HG03095 (cell line): ENCODE results near the gene GBX1.

ENCODE experiments used
- ATAC-seq: cut with Tn5 transposase; IDR thresholded peaks from one replicate; pipeline ENCODE4 v1.9.1; 2021; ENCODE audit warnings: moderate library complexity; ENCODE audit not compliant: unreplicated experiment

Gene GBX1

DNA sequence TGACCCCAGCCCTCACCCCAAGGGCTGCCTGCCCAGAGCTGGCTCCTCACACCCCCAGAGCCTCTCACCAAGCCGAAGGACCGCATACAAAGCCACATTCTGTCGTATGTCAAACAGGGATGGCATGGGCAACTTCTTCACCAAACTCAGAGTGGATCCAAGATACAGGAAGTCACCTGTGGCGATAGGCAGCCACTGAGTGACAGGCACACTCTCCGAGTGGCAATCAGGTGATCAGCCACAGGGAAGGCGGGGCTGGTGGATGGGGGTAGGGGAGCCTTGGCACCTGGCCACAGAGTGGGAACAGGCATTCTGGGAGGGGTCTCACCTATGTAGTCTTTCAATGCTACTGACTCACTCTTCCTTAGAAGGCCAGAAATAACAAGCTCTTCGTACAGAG, 26.7 kb upstream of the GBX1 start:
- no peak for ATAC-seq

DNA sequence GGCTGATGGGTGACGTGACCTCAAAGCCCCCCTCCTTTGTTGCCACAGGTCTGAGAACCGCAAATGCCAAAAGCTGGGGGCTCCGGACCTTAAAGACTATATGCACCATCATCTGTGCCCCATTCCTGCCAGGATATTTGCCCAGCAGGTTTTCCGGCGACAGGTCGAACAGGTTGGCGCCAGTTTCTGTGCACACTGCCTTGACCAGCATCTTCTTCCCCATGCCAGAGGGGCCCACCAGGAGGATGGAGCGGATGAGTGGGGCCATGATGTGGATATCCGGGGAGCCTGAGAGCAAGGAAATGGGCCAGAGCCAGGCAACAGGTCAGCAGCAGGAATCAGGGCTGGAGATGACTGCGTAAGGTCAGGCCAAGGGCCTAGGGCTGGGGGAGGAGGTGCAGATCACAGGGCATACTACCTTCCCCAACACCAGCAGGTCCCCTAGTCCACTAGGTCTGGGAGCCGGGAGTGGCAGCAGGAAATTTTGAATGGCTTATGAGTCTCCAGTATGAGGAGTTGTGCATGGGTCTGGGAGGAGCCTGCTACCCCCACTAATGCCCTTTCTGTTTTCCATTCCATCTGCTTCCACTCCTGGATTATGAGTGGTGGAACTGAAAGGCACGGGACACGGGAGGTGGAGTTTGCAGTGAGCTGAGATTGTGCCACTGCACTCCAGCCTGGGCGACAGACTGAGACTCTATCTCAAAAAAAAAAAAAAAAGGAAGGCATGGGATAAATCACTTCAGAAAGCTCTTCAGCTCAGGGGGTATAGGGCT, 25.9 kb upstream of the GBX1 start:
- ATAC-seq: no peak

DNA sequence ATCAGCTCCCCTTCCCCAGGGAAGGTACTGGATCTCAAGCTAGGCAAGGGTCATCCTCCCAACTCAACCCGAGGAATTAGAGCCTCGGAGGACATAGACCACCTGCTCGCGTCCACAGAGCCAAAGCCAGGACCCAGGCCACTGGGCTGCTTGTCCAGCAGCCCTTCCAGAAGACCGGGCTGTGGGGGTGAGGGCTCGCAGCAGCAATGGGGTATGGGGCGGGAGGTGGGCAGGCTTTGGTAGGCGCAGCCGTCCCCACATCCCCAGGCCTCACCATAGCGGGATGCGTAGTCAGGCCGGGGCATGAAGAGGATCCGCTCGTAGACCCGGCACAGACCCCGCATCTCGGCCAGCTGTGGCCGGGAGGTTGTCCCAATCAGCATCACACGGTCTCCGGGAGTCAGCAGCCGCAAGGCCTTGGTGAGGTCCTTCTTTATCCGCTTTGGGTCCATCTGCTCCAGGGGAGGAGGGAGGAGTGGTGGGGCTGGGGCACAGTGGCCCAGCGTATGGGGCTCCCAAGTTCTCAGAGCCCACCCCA, 24.6 kb upstream of the GBX1 start:
- no peak for ATAC-seq

DNA sequence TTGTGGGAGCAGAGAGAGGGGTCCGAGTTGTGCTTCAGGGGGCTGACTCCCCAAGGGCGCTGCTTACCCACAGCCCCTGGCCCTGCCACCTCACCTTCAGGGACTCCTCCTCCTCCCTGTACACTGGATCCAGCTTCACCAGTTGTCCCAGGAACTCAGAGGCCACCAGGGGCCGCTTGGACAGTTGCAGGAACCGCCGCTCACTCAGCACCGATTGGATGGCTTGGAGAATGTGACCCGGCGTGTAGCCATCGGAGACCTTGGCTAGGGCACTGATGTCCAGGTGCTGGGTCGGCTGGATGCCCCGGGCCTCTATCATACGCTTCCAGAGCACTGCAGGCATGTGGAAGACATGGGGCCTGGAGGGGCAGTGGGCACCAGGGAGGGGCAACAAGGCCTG, 24.1 kb upstream of the GBX1 start:
- no peak for ATAC-seq

DNA sequence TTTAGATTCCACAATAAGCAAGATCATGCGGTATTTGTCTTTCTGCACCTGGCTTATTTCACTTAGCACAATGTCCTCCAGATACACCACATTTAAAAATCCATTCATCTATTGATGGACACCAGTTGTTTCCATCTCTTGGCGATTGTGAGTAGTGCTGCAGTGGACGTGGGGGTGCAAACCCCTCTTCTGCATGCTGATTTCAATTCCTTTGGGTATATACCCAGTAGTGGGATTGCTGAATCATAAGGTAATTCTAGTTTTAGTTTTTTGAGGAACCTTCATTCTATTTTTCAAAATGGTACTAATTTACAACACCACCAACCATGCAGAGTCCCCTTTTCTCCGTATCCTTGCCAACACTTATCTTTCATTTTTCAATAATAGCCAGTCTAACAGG, 21.5 kb upstream of the GBX1 start:
- no peak for ATAC-seq

DNA sequence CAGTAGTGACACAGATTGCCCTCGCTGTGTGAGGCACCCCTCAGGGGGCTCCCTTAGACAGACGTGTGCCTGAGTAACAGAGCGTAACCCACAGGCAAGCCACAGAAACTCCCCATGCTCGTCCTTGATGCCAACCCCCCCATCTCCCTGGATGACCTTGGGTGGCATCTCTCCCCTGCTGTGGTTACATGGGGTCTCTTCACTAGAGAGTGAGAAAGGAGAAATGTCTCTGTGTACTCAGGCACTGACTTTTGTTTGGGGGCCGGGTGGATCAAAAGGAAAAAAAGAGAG, 20.7 kb upstream of the GBX1 start:
- ATAC-seq: no peak

DNA sequence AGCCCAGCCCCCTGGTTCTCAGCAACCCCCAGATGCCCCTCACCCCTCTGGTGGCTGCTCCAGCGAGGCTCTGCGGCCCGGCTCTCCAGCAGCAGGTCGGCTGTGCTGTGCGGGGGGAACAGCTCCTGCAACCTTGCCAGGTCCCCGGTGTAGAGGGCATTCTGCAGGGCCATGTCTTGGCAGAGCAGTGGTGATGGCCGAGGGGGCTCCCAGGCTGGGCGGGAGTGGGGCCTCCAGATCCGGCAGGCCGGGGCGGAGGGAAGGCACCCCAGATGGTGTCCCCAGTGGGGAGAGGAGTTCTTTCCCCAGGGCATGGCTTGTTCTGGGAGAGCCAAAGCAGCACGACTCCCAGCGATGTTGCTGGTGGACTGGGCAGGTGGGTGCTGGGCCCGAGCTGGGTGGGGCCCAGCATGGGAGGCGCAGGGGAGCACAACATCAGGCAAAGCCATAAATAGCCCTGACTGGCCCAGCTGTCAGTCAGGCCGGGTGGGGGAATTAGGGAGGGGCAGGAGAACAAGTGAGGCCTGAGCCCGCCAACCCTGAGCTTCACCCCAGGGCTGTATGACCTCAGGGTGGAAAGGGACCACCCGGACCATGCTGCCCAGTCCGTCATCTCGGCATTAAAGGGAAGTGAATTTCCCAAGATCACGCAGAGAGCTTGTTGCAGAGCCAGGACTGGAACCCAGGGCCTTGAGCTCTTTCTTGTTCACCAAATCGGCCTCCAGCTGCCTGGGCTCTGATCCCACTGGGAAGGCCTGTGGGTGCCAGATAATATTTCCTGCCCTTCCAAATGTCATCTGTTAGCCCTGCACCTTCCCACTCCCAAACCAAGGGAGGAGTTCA, 20.1 kb upstream of the GBX1 start:
- ATAC-seq: no peak

DNA sequence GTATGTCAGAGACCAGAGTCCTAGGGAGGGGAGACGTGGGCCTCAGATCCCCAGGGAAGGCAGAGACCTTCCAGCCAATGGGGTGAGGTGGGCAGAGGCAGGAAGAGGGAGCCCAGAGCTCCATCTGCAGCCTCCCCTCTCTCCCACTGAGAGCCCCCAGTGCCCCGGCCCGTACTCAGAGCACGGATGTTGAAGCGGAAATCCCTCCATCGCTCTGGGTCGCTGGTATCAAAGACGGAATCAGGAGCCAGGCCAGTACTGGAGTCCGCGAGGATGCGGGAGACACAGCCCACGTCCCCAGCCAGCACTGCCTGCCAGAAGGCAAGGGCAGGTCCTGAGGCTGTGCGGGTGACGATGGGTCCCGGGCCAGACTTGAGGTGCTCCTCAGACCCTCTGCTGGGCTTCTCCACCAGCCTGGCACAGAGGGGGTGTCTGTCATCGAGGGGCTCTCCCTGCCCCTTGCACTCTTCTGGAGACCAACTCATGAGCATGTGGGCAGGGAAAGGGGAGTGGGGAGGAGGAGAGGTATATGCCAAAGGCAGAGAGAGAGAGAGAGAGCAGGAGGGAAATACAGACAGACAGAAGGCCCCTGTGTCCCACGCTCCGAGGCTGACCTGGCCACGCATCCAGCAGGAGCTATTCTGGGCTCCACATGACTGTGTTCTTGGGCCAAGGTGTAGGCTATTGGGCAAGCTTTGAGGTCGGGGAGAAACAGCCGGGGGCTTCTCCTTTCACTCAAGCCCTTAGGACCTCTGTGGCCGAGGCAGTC, 19.3 kb upstream of the GBX1 start, which contains the start of gene ASB10:
Gene ASB10, minus strand, starts transcription at position 611 of the 769 bp plus-strand sequence. Its CDS starts 120 bp downstream, at position 491.
- ATAC-seq: no peak

DNA sequence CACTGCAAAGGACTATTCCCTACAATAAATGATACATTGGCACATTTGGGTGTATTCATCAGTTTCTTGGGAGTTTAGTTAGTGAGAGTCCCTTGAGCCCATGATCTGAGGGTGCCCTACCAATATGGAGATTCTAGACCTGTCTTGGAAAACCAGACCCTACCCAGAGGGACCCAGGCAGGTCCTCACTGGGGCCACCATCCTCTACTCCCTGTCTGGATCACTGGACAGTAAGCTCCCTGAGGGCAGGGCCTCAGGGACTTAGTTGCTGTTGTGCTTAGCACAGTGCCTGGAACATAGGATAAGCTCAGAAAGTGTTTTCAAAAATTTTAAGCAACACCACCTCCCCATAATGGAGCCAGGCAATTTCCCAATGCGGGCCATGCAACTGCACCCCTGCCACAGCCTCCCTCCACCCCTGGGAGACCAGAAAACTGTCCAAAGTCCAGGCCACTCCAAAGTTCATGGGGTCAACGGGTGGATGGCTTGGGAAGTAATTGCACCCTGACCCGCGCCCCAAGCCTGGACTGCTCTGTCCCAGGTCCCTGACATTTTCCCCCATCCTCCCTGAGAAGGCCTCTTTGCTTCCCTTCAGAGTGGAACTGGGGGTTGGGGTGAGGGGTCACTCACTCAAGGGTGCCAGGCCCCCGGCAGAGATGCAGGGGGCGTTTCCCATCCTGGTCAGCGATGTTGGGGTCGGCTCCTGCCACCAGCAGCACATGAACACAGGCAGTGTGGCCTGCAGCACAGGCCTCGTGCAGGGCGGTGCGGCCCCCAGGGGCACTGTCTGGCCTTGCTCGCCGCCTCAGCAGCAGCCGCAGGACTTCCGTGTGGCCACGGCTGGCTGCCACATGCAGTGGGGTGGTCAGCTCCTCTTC, 18.5 kb upstream of the GBX1 start:
- ATAC-seq: no peak

DNA sequence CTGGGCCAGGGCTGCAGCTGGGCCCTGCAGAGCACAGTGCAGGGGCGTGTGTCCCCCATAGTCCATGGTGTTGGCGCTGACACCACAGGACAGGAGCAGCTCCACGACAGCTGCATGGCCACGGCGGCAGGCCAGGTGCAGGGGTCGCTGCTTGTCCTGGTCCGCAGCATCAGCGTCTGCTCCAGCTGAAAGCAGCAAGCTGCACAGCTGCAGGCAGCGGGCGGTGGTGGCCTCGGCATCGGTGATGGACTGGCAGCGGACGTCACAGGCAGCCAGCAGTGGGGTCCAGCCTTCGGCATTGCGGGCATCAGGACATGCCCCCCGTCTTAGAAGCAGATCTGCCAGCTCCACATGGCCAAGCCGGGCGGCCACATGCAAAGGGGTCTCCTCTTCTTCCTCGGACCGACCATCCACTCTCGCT, 13.5 kb upstream of the GBX1 start:
- no peak for ATAC-seq

DNA sequence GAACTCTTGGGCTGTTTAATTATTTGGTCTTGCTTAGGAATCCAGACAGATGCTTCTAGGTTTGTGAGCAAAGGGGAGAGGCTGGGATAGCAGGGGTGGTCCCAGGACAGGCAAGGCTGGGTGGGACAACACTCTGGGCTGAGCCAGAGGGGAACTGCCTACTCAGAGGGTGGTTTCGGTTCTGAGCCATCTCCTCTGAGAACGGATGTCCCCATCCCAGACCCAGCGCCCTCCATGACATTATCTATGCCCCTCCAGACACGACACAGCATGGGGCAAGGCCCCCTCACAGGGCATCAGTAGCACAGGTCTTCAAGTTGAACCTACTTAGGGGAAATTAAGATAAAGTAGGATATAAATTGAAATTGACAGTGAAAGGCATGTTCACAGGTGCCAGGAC, 12.5 kb upstream of the GBX1 start:
- no peak for ATAC-seq

DNA sequence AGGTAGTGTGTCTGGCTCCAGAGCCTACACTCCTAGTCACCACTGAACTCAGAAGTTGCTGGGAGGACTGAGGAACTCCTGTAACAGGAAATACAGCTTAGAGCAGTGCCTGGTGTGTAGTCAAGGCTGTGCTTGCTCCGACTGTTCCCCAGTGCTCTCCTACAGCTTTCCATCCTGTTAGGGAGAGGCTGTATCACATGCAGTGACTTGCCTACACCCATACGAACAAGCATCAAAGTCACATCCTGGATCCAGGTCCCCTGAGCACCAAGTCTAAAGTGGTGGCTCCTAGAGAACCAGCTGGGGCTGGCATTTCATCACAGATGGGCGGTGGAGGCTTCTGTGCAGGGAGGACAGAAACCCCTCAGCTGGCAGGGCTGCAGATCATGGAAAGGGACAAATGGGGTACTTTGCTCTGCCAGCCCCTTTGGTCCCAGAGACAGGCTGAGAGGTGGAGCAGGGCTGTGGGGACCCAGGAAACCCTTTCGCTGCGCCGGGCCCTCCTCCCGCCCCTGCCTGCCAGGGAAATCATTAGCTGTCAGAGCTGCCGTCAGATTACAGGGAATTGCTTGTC, 11.9 kb upstream of the GBX1 start:
- no peak for ATAC-seq

DNA sequence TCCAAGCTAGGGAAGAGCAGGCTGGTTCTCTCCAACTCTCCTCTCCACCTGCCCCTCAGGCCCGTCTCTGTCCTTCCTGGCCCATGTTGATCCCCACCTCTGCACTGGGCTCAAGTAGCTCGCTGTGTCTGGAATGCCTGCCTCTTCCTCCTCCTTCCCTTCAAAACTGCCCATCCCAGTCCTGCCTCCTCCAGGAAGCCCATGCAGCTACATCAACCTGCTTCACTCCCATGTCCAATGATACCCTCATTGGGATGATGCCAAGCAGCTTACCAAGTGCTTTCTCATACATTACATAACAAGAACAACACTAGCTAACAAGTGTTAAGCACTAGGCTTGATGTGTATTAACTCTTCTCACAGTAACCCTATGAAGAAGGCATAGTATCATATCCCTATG, 11.3 kb upstream of the GBX1 start:
- no peak for ATAC-seq

DNA sequence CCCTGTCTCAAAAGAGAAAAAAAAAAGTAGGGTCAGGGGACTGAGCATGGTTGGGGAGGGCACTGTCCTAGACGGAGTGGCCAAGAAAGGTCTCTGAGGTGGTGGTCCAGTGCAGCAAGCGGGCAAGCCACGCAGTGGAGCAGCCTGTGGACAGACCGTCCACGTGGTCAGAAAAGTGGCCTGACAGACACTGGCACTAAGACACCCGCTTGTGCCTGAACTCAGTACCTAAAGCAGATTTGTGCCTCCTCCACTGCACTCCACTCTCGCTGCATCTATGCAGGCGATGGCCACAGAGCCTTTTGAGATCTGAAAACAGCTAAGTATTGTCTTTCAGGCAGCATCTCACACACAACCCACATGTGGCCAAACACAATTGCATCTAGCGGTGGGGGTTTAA, 10.7 kb upstream of the GBX1 start:
- no peak for ATAC-seq

DNA sequence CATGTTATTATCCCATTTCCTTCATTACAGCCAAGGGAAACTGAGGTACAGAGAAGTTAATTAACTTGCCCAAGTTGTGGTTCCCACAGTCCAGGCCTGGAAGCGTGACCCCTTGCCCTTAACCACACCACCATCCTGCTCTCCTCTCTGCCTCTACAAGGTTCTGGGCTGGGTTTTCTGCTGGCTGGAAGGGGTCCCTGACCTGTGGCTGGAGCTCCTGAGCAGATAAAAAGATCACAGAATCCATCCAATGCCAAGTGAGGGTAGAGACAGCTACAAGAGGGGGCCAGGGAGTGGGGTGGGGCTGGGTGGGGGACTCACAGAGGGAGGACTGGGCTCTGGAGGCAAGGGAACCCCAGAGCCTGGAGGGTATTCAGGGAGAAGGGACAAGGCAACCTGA, 9.8 kb upstream of the GBX1 start:
- ATAC-seq: no peak

DNA sequence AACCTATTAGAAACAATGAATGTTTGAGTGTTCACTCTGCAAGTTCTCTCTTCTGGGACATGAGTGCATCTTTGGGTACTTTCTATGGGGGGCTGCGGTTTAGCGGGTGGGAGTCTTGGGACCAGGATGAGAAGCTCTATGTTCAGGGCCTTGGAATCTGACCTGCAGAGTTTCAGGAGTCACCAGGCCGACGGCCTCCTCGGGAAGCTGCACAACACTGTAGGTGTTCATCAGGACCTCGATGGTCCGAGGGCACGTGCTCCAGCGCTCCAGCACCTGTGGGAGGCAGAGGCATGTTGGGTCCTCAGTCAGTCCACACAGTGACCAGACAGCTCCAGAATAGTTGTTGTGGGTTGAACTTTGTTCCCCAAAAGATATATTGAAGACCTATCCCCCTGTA, 8.9 kb upstream of the GBX1 start:
- ATAC-seq: no peak

DNA sequence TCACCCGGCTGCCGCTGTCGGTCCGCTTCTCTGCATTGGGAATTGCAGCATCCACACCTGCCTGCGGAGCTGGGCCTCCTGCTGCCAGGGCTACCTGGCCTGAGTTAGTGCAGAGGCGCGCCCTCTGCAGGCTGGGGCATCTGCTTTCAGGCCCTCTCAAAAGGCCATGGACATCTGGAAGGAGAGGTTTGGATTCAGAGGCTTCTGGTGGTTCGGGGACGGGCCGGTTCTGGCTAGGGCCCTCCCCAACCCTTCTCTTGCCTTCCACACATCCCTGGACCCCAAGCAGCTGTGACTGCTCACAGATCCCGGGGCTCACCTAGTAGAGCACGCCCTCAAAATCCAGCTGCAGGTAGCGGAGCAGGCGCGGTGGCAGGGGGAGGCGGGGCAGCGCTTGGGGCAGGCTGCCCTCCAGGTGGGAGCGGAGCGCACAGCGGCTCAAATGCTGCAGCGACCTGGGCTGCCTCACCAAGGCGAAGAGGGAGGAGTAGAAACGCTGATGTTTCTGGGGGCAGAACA, 8.4 kb upstream of the GBX1 start:
- ATAC-seq: no peak

DNA sequence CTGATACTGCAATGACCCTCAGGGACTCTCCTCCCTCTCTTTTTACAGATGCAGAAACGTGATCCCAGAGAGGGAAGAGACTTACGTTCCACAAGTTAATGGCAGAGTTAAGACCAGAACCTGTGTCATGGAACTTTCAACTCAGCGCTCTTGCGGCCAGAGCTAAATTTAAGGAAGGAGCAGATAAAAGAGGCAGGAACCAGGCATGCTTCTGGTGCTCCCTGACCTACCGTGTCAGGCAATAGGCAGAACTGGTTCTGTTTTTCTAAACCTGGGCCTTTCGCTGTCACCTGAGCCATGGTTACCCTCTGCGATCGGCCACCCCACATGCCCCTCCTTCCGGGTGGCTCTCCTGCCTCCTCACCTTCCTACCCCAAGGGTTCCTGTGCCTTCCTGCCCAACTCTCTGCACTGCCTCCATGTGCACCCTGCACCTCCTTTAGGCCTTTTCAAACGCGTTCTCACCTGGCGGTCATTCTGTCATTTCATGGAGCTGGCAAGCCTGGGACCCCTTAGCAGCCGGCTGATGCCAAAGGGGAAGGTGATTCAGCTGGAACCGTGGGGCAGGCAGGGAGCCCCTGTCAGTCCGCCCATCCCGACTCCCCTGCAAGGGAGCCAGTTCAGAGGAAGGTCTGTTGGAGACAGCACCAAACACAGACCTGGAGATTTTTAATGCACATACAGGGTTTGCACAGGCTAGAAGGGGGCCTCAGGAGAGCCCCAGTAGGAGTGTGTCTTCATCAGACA, 7.7 kb upstream of the GBX1 start:
- ATAC-seq: no peak
